ENCODE measurements around the gene ALG14.

ALG14 gene

DNA sequence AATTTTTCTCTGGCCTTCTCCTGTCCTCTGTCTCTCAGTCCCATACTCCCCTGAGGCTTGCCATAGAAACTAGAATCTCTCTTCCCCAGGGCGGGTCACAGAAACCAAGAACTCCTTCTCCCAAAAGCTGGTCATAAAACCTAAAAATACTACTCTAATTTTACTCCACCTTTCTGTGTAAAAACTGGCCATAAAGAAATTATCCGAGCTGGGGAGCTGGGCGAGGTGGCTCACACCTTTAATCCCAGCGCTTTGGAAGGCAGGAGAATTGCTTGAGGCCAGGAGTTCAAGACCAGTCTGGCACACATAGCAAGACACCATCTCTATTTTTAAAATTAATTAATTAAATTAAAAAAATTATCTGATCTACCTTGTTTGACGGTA lies 3.0 kb downstream of the ALG14 start:
- no peaks in the 10 kb centered on the region for H3K36me3 ChIP-seq
- no peaks in the 10 kb centered on the region for H3K27me3 ChIP-seq
- no peaks in the 10 kb centered on the region for H3K4me1 ChIP-seq
- no peak for TF ChIP-seq CTCF (IDR thresholded peaks at IDR 0.05; ENCODE audit: low read depth, low read length)
- no peak overlapping the region for H3K4me3 ChIP-seq (ENCODE audit: low read depth, low read length)
- no peak for DNase-seq
- no peaks in the 10 kb centered on the region for H3K9me3 ChIP-seq

DNA sequence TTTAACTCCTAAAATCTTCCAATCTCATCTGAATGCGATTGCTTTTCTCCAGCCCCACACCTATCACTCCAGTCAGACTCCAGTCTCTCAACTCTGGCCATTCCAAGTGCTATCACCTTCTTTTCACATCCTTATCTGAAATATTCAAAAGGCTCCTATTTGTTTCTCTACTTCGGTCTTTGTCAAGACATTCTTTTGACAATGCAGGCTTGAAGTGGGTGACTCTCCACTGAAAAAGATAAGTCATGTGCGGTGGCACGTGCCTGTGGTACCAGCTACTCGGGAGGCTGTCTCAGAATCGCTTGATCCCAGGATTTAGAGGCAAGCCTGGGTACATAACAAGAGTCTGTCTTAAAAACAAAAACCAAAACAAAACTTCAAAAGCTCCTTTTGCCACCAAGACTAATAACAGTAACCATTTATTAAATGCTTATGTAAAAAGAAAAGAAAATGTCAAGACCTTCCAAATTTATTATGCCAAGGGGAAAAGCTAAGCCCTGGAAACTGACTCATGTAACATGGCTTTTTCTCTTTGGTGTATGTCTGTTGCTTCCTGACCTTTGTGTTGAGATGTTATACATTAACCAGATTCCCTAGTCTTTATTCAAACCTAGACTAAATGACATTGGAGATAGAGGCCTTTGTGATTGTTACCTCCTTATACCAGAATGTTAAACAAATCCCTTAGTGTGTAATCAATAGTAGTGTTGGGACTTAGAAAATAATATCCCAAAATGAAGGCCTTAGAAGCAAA lies 3.6 kb downstream of the ALG14 start:
- H3K4me3 ChIP-seq (ENCODE audit: low read depth, low read length), result no peak overlapping the region
- no peaks in the 10 kb centered on the region for H3K4me1 ChIP-seq
- no peaks in the 10 kb centered on the region for H3K27me3 ChIP-seq
- H3K36me3 ChIP-seq, result no peaks in the 10 kb centered on the region
- no peak for DNase-seq
- H3K9me3 ChIP-seq, result no peaks in the 10 kb centered on the region
- no peak for TF ChIP-seq CTCF (IDR thresholded peaks at IDR 0.05; ENCODE audit: low read depth, low read length)

DNA sequence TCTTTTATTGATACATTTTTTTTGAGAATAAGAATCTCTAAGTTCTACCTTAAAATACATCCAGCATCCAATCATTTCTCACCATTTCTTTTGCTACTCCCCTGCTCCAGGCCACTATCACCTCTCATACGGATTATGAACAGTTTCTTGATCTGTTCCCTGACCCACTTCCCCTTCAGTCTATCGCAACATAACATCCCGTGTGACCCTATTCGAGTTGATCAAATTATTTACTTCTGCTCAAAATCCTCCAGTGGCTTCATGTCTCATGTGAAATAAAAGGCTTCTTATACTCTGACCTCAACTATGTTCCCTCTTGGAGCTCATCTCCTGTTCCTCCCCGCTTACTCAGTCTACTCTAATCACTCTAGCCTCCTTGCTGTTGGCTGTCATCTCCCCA lies 5.2 kb downstream of the ALG14 start:
- H3K4me1 ChIP-seq, result no peaks in the 10 kb centered on the region
- no peak for TF ChIP-seq CTCF (IDR thresholded peaks at IDR 0.05; ENCODE audit: low read depth, low read length)
- H3K36me3 ChIP-seq, result no peaks in the 10 kb centered on the region
- H3K27me3 ChIP-seq, result no peaks in the 10 kb centered on the region
- DNase-seq, result no peak
- H3K4me3 ChIP-seq (ENCODE audit: low read depth, low read length), result no peak overlapping the region
- H3K9me3 ChIP-seq, result no peaks in the 10 kb centered on the region

DNA sequence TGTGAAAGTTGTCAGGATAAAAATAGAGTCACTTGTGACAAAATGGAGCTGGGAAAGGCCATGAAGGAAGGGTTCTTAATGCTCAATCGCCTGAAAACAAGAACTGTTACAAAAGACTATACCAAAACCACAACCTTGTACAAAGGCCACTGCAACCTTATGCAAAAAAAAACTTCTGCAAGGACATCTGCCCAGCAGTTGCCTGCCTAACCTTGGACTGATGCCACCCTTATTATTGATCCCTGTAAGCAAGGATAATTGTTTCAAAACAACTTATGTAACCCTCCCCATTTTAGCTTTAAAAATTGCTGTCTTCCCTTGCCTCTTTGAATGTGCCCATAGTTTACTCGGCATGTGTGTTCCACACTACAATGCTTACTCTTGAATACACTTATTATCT lies 5.7 kb downstream of the ALG14 start:
- no peaks in the 10 kb centered on the region for H3K27me3 ChIP-seq
- no peaks in the 10 kb centered on the region for H3K4me1 ChIP-seq
- TF ChIP-seq CTCF (IDR thresholded peaks at IDR 0.05; ENCODE audit: low read depth, low read length), result no peak
- no peak for DNase-seq
- H3K4me3 ChIP-seq (ENCODE audit: low read depth, low read length), result no peak overlapping the region
- no peaks in the 10 kb centered on the region for H3K36me3 ChIP-seq
- no peaks in the 10 kb centered on the region for H3K9me3 ChIP-seq

DNA sequence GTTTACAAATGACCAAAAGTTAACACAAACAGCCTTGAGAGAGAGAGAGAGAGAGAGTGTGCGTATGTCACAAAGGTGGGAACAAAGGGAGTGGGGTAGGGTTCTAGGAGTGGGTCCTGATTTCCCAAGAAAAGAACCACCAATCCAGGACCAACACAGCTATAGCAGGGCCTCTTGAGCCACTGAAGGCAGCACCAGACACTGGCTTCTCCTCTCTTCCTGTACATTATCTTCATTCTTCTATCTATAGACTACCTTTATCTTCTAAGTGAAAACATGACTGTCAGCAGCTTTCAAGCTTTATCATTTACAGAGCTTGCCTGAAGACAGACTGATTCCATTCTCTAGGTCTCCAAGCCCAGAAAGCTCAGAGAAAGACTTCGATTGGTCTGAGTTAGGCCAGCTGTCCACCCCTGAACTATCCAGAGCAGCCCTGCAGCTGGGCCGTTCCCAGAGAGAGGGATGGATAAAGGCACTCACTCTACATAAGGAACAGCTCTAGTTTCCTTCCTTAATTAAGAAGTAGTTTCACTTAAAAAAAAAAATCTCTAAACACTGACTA lies 11.2 kb downstream of the ALG14 start:
- no peaks in the 10 kb centered on the region for H3K27me3 ChIP-seq
- H3K9me3 ChIP-seq, result no peaks in the 10 kb centered on the region
- H3K36me3 ChIP-seq, result no peaks in the 10 kb centered on the region
- H3K4me1 ChIP-seq, result no peaks in the 10 kb centered on the region
- no peak for DNase-seq
- H3K4me3 ChIP-seq (ENCODE audit: low read depth, low read length), result no peak overlapping the region
- TF ChIP-seq CTCF (IDR thresholded peaks at IDR 0.05; ENCODE audit: low read depth, low read length), result no peak

GRCh38 chr1:95058974-95059373 lies 13.8 kb downstream of the ALG14 start:
- H3K4me3 ChIP-seq (ENCODE audit: low read depth, low read length), result no peak overlapping the region
- TF ChIP-seq CTCF (IDR thresholded peaks at IDR 0.05; ENCODE audit: low read depth, low read length), result no peak
- no peaks in the 10 kb centered on the region for H3K36me3 ChIP-seq
- no peaks in the 10 kb centered on the region for H3K9me3 ChIP-seq
- DNase-seq, result no peak
- H3K4me1 ChIP-seq, result no peaks in the 10 kb centered on the region
- no peaks in the 10 kb centered on the region for H3K27me3 ChIP-seq
